Testis (tissue), 2 donors: ENCODE data around the gene LIPJ.

Experiments
- POLR2A ChIP-seq: fragments of 450-650 bp; IDR thresholded peaks from one replicate; pipeline ENCODE4 v1.6.1; 2017; ENCODE audit warnings: antibody characterized with exemption, mild to moderate bottlenecking, moderate library complexity
- TF ChIP-seq, protein P1 (sequence below), 3 experiments: fragments of 450-650 bp in 2 of 3; fragments of 200-600 bp in 1 of 3; sonication (generic) in 1 of 3; IDR thresholded peaks; one replicate each; pipeline ENCODE4 v1.5.1; 2016 to 2019; ENCODE audit warnings: antibody characterized with exemption in 3 of 3, mild to moderate bottlenecking in 2 of 3, moderate library complexity in 1 of 3

GRCh38 chr10:88538048-88538447 lies 48.5 kb upstream of the LIPJ start:
- TF ChIP-seq, protein P1, sequence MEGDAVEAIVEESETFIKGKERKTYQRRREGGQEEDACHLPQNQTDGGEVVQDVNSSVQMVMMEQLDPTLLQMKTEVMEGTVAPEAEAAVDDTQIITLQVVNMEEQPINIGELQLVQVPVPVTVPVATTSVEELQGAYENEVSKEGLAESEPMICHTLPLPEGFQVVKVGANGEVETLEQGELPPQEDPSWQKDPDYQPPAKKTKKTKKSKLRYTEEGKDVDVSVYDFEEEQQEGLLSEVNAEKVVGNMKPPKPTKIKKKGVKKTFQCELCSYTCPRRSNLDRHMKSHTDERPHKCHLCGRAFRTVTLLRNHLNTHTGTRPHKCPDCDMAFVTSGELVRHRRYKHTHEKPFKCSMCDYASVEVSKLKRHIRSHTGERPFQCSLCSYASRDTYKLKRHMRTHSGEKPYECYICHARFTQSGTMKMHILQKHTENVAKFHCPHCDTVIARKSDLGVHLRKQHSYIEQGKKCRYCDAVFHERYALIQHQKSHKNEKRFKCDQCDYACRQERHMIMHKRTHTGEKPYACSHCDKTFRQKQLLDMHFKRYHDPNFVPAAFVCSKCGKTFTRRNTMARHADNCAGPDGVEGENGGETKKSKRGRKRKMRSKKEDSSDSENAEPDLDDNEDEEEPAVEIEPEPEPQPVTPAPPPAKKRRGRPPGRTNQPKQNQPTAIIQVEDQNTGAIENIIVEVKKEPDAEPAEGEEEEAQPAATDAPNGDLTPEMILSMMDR (IDR thresholded peaks at IDR 0.05): no peak
- TF ChIP-seq POLR2A: no peak
